Activated naive CD8-positive, alpha-beta T cell treated with anti-CD3 and anti-CD28 coated beads, Interleukin-2, amount 10 ng/mL, durations not matched to agents 7 days and 5 days (primary cell): ENCODE results near the gene RASEF. TPM values are rescaled to one million over a fixed set of nuclear protein-coding genes. Genes with fewer than 3 reads are reported as not detected.

Source experiments
- ATAC-seq: fragments of 150-1000 bp; cut with Tn5 transposase; one replicate; pipeline ENCODE4 v1.10.0; 2021; ENCODE audit warnings: low read depth, moderate library complexity
- POLR2A ChIA-PET: fragments of 350-600 bp; sonication (Branson Sonifier 250); formaldehyde crosslinking; loops from one replicate; lab custom pipeline; 2021; ENCODE audit warnings: antibody characterized with exemption; lab: Charles Lee
- DNase-seq: peaks from one replicate; pipeline ENCODE4 v3.0.0; 2021
- H3K27ac Mint-ChIP-seq: one replicate; pipeline ENCODE4 v1.8.0; 2022; ENCODE audit warnings: mild to moderate bottlenecking, mixed read lengths
- H3K27me3 Mint-ChIP-seq: one replicate; pipeline ENCODE4 v1.8.0; 2022; ENCODE audit warnings: mild to moderate bottlenecking, moderate library complexity, mixed read lengths
- H3K36me3 Mint-ChIP-seq: one replicate; pipeline ENCODE4 v1.8.0; 2021; ENCODE audit warnings: mild to moderate bottlenecking, mixed read lengths
- H3K4me1 Mint-ChIP-seq: one replicate; pipeline ENCODE4 v1.8.0; 2021; ENCODE audit warnings: mixed read lengths
- H3K4me3 Mint-ChIP-seq: one replicate; pipeline ENCODE4 v1.8.0; 2022; ENCODE audit warnings: mild to moderate bottlenecking, moderate library complexity, mixed read lengths
- H3K9me3 Mint-ChIP-seq: one replicate; pipeline ENCODE4 v1.8.0; 2021; ENCODE audit warnings: mixed read lengths
- total RNA-seq, 2 experiments: library from RNA; stranded (reverse); gene quantifications; one replicate each; pipeline ENCODE4 v1.2.3, GENCODE V29; 2021

Gene RASEF
- total RNA-seq, 2 experiments from 2014 or later, result not detected

DNA sequence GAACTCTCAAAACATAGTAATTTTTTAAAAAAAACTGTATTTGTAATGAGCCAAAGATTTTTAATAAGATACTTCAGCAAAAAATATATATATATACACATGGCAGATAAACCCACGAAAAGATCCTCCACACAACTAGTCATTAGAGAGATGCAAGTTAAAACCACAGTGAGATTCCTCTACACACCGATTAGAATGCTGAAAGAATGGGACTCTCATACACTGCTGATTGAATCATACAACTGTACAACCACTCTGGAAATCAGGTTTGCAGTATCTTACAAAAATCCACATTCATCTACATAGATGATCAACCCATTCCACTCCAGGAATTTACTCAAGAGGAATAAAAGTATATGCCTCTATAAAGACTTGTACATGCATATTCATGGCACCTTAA lies 43.7 kb downstream of the RASEF start:
- Mint-ChIP-seq H3K27ac (no peak overlapping the region), H3K4me1 (peaks cover 18% of the 10 kb centered on the region), H3K27me3 (peaks cover 27% of the 10 kb centered on the region), H3K4me3 (no peak overlapping the region), H3K9me3 (no peaks in the 10 kb centered on the region), H3K36me3 (peaks cover 8% of the 10 kb centered on the region)
- DNase-seq (no peak), ATAC-seq (no peak)
- POLR2A ChIA-PET, result no interaction called here

DNA sequence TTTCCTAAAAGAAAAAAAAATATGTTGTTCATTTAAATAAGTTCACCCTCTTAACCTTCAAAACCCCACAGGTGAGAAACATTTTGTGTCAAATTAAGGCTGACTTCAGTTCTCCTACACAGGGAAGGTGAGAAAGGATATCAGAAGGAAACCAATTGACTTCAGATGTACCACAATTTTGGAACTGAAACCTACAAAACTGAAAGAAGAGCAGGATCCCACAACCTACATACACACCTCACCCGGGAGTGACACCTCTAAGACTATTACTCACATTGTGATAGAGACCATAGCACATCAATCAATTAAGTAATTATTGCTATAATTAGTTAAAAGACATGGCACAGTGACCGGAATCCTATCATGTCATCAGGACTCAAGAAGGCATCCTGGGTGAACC lies 47.0 kb downstream of the RASEF start:
- no peak overlapping the region for H3K4me3 Mint-ChIP-seq
- ATAC-seq, result peak; percentile 65
- H3K27ac Mint-ChIP-seq, result no peak overlapping the region
- no peak for DNase-seq
- peaks cover 31% of the 10 kb centered on the region for H3K4me1 Mint-ChIP-seq
- no peaks in the 10 kb centered on the region for H3K9me3 Mint-ChIP-seq
- peaks cover 20% of the 10 kb centered on the region for H3K27me3 Mint-ChIP-seq
- peaks cover 8% of the 10 kb centered on the region for H3K36me3 Mint-ChIP-seq
- POLR2A ChIA-PET, result no interaction called here

DNA sequence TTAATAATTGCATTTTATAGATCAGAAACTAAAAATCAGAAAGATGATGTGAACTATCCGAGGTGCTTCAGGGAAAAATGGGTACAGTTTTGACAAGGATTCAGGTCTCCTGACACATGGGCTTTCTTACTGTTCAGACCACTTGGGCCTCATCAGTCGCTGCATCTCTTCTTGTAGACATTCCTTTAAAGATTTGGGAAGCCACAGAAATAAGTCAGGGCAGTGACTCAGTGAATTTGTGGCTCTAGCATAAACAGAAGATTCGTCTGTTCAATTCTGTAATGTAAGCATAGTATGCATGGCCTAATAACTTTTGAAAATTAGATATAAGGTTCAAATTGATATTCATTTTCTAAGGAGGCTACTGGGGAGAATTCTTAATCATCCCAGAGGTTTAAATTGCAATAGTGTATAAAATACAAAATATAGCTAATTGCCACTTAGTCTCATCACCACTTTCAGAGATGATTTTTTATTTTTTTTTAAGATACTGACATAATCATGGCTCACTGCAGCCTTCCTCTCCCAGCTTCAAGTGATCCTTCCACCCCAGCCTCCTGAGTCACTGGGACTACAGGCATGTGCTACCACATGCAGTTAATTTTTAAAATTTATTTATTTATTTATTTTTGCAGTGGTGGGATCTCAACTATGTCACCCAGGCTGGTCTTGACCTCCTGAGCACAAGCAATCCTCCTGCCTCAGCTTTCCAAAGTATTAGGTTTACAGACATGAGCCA lies 48.9 kb downstream of the RASEF start:
- peaks cover 9% of the 10 kb centered on the region for H3K27me3 Mint-ChIP-seq
- H3K36me3 Mint-ChIP-seq, result peaks cover 9% of the 10 kb centered on the region
- DNase-seq (no peak), ATAC-seq (no peak)
- H3K4me3 Mint-ChIP-seq, result no peak overlapping the region
- H3K9me3 Mint-ChIP-seq, result peaks cover 1% of the 10 kb centered on the region
- POLR2A ChIA-PET, result no interaction called here
- H3K4me1 Mint-ChIP-seq, result peaks cover 31% of the 10 kb centered on the region
- no peak overlapping the region for H3K27ac Mint-ChIP-seq

DNA sequence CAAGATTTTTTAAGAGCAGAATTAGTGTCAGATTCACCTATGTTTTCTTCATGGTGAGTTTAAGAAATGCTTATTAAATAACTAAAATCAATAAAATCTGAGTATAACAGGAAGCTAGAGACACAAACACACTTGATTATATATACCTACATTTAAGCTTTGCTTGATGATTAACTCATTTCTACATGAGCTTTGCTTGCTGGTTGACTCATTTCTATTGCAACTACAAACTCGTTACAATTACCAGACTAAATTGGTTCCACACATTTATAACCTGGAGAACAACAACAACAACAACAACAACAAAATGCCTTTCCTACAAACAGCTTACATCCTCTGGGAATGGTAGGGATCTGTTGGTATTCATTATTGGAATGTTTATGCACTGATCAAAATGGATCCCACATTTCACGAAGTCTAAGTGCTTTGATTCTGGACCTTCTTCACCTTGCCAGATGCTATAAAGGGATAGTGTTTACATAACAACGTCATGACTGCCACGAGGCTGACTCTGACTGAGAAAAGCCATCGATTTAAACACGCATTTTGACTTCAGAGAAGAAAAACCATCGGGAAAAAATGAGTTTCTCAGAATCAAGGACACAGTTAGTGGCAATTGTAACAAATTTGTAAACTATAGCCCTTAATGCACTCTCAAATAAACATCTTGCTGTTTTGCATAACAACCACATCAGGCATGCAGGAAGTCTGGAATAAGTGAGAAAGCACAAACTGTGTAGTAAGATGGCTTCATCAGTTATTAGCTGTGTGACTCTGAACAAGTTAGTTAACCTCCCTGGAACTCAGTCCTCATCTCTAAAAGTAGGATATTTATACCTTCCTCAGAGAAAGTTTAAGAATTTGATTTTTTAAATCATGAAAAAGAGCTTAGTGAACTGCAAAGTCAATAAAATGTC lies 49.8 kb downstream of the RASEF start:
- DNase-seq (no peak), ATAC-seq (no peak)
- peaks cover 3% of the 10 kb centered on the region for H3K27me3 Mint-ChIP-seq
- H3K27ac Mint-ChIP-seq, result no peak overlapping the region
- H3K36me3 Mint-ChIP-seq, result peaks cover 9% of the 10 kb centered on the region
- H3K4me3 Mint-ChIP-seq, result peak overlapping the region; percentile 23
- H3K9me3 Mint-ChIP-seq, result peaks cover 1% of the 10 kb centered on the region
- peaks cover 32% of the 10 kb centered on the region for H3K4me1 Mint-ChIP-seq
- POLR2A ChIA-PET, result interaction anchor here (1.2 kb wide), 1 partner anchor 19 kb away, joined by 3 read pairs; no protein-coding TSS in a partner anchor

DNA sequence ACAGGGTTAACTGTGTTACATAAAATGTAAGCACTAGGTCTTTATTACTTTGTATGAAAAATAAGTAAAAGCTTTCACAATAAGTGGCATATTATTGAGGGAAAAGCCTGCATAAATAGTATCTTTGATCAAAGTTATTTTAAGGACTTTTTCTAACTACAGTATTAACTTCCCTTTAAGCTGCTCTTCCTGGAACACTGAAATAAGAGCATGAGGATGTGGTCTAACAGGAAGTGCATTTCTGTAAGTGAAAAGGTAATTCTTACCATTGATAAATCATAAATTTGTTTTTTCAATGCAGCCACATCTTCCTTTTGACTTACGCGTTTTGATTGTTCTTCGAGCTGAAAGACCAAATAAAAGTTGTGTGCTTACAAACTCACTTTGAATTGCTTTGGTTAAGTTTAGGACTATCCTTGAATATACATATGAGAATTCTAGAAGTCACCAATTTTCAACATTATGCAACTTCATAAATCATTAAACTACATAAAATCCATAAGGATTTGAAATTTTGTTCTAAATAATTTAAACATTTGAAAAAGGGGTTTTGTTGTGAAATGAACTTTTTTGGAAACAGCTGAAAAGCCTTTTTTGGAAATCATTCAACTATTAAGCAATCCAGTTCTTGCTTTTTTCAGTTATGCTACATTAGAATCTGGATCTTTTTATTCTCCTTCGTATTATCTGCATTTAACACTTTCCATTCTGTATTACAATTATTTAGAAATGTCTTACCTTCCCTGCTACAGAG lies 50.6 kb downstream of the RASEF start:
- peaks cover 38% of the 10 kb centered on the region for H3K4me1 Mint-ChIP-seq
- no peak overlapping the region for H3K27ac Mint-ChIP-seq
- H3K4me3 Mint-ChIP-seq, result peak overlapping the region; percentile 42
- ATAC-seq (peak; percentile 56), DNase-seq (no peak)
- H3K9me3 Mint-ChIP-seq, result peaks cover 1% of the 10 kb centered on the region
- POLR2A ChIA-PET, result interaction anchor here (0.8 to 1.2 kb wide), 2 partner anchors 18 to 613 kb away, joined by 3 to 5 read pairs; no protein-coding TSS in a partner anchor
- peaks cover 8% of the 10 kb centered on the region for H3K27me3 Mint-ChIP-seq
- peaks cover 4% of the 10 kb centered on the region for H3K36me3 Mint-ChIP-seq

DNA sequence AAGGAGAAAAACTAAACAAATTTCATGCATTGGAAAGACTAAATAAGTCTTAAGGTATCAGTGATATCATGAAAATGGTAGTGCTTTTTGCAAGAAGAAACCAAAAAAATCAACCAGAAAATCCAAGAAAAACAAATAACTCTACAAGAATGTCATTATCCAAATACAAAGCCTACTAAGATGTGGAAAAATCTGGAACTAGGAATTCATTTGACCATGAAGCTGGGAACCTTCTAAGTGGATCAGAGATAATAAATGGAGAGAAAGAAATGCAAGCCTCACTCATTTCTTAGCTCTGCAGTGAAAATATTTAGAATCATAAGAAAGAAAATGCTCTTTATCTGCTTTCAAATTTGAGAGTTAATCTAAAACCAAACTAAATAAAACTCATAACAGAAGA lies 51.3 kb downstream of the RASEF start:
- H3K9me3 Mint-ChIP-seq, result peaks cover 1% of the 10 kb centered on the region
- peaks cover 38% of the 10 kb centered on the region for H3K4me1 Mint-ChIP-seq
- peak overlapping the region; percentile 19 for H3K27ac Mint-ChIP-seq
- POLR2A ChIA-PET, result interaction anchor here (0.8 kb wide), 1 partner anchor 614 kb away, joined by 5 read pairs; no protein-coding TSS in a partner anchor
- ATAC-seq (no peak), DNase-seq (no peak)
- H3K36me3 Mint-ChIP-seq, result peaks cover 4% of the 10 kb centered on the region
- peak overlapping the region; percentile 42 for H3K4me3 Mint-ChIP-seq
- peaks cover 8% of the 10 kb centered on the region for H3K27me3 Mint-ChIP-seq

DNA sequence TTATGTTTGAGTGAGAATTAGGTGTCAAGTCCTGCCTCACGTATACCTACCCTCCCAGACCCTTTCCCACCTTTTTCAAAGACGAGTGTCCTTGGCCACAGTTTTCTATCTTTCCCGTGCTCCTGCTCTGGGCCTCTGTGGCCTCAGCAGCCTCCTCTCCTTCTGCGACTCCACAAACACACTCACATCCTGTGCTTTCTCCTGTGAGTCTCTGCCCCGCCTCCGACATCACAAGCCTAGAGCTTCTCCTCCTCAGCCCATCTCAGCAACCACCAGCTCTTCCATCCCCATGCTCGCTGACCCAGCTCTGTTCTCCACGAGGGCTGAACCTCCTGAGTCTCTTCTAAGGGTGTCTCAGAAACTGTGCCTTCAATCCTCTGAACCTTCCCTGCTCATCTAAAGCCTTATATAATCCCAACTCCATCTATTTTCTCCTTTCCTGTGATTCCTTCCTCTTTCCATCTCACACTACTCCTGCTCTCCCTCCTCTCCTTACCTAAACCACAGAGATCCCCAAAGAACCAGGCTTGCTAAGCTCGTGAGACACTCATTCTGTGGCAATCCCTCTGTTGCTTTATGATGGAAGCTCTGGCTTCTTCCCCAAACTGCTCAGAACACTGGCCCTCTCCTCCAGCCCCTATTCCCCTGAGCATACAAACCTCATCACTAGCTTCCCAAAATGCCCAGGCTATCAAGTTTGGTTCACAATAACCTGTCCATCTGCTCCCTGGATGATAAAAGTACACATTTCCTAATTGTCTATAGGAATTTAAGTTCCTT lies 55.2 kb downstream of the RASEF start:
- no peak for ATAC-seq
- POLR2A ChIA-PET, result no interaction called here
- Mint-ChIP-seq H3K4me1 (peaks cover 27% of the 10 kb centered on the region), H3K27ac (no peak overlapping the region), H3K27me3 (peaks cover 8% of the 10 kb centered on the region), H3K4me3 (no peak overlapping the region), H3K36me3 (peaks cover 2% of the 10 kb centered on the region), H3K9me3 (peaks cover 1% of the 10 kb centered on the region)
- DNase-seq, result no peak

DNA sequence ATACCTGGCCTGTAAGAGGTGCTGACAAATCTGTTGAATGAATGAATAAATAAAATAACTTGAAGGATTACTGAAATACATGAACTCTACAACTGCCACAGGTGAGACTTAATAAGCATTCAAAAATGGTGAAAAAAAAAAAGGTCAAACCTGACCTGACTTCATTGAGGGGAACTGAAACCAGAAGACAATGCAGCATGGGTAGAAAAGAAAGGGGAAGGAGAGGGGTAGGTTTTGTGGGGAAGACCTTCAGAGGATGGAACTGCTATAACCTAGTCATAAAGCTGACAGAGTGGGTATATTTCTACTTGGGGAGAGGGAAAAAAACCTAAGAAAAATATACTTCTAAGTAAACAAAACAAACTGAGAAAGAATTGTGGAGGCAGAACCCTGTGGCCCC lies 56.6 kb downstream of the RASEF start:
- Mint-ChIP-seq H3K9me3 (peaks cover 1% of the 10 kb centered on the region), H3K27me3 (peaks cover 9% of the 10 kb centered on the region), H3K36me3 (peaks cover 2% of the 10 kb centered on the region), H3K4me1 (peaks cover 28% of the 10 kb centered on the region), H3K4me3 (no peak overlapping the region), H3K27ac (peak overlapping the region; percentile 18)
- POLR2A ChIA-PET, result interaction anchor here (1.1 kb wide), 1 partner anchor 10 kb away, joined by 4 read pairs; no protein-coding TSS in a partner anchor
- ATAC-seq (peak; percentile 50), DNase-seq (no peak)

DNA sequence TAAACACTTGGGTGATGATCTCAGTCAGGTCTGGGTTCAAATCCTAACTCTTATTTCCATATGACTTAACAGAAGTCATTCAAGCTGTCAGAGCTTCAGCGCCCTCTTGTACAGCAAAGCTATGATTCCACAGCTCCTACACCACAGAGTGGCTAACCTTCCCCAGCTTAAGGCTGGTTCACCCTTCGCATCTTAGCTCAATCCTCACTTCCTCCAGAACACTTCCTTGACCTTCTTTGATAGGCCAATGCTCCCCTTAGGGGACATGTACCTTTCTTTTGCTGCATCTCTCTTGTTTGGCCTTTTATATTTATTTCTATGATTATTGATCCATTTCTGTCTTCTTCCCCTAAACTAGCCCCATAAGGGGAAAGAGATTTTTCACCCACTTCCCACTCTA lies 57.0 kb downstream of the RASEF start:
- peaks cover 9% of the 10 kb centered on the region for H3K27me3 Mint-ChIP-seq
- no peak for DNase-seq
- peaks cover 2% of the 10 kb centered on the region for H3K36me3 Mint-ChIP-seq
- H3K9me3 Mint-ChIP-seq, result peaks cover 1% of the 10 kb centered on the region
- ATAC-seq, result no peak
- no peak overlapping the region for H3K4me3 Mint-ChIP-seq
- peak overlapping the region; percentile 18 for H3K27ac Mint-ChIP-seq
- POLR2A ChIA-PET, result interaction anchor here (1.1 kb wide), 1 partner anchor 10 kb away, joined by 4 read pairs; no protein-coding TSS in a partner anchor
- H3K4me1 Mint-ChIP-seq, result peaks cover 28% of the 10 kb centered on the region

DNA sequence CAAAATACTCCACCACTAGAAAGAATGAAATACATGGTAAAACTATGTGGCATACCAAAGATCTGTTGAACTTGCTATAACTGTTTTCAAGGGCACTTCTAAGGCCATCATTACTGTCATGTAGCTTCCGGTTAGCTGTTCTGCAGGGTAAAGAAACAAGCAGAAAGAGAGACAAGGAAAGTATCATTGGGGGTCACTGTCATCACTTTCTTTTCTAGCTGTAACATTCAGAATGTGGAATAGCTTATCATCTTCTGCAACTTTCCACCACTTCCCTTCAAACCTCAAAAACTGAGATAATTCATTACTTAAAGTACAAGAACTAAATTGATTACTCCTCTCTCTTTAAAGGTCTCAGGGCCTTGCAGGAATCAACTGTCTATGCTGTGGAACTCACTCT lies 57.6 kb downstream of the RASEF start:
- H3K4me3 Mint-ChIP-seq, result no peak overlapping the region
- peaks cover under 1% of the 10 kb centered on the region for H3K36me3 Mint-ChIP-seq
- peaks cover 32% of the 10 kb centered on the region for H3K4me1 Mint-ChIP-seq
- no peak for DNase-seq
- H3K27ac Mint-ChIP-seq, result no peak overlapping the region
- POLR2A ChIA-PET, result interaction anchor here (1.1 kb wide), 1 partner anchor 9 kb away, joined by 4 read pairs; no protein-coding TSS in a partner anchor
- peaks cover 9% of the 10 kb centered on the region for H3K27me3 Mint-ChIP-seq
- ATAC-seq, result no peak
- H3K9me3 Mint-ChIP-seq, result peaks cover under 1% of the 10 kb centered on the region

DNA sequence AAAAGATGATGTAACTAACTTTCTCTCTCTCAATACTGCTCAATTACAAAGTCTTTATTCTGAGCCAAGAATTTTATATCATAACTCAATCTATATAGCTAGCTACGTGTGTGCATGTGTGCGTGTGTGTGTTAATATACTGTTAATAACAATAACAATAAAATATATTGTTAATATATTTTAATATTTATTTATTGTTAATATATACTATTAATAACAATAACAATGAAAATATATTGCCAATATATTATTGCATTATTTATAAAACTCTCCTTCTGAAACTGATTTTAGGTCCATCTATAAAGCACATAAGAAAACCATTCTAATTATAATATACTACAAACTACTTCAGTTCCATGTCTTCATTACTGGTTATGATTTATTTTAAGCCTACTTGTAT lies 60.6 kb downstream of the RASEF start:
- H3K36me3 Mint-ChIP-seq, result no peaks in the 10 kb centered on the region
- H3K4me3 Mint-ChIP-seq, result no peak overlapping the region
- H3K27me3 Mint-ChIP-seq, result peaks cover 5% of the 10 kb centered on the region
- DNase-seq, result no peak
- POLR2A ChIA-PET, result no interaction called here
- no peak for ATAC-seq
- no peak overlapping the region for H3K27ac Mint-ChIP-seq
- H3K4me1 Mint-ChIP-seq, result peaks cover 26% of the 10 kb centered on the region
- H3K9me3 Mint-ChIP-seq, result no peaks in the 10 kb centered on the region

DNA sequence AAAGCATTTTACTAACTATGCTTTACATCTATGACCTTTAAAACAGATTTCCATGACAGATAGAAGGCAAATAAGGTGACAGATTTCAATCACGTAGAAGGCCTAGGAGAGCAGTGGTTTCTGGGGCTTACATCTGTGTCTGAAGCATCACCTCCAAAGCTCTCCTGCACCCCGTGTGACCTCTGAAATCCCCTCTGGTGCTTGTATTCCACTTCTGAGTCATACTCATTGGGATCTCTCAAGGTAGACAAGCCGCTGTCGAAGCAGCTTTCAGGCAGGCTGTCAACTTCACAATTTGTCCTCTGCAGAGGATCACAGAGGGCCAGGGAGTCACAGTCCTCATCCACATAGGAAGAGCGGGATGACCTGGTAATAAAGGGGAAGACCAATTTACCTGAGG lies 62.2 kb downstream of the RASEF start:
- Mint-ChIP-seq H3K4me1 (peaks cover 21% of the 10 kb centered on the region), H3K4me3 (no peak overlapping the region), H3K27me3 (peaks cover 10% of the 10 kb centered on the region), H3K36me3 (peaks cover 2% of the 10 kb centered on the region), H3K9me3 (peaks cover 4% of the 10 kb centered on the region), H3K27ac (no peak overlapping the region)
- POLR2A ChIA-PET, result no interaction called here
- no peak for DNase-seq
- ATAC-seq, result no peak
